Mucosa of stomach (tissue), 1 donor: ENCODE data around the gene CCDC142.
"Not testable (repeated sequence)": the region's sequence is repeated elsewhere in the genome, so short reads cannot be mapped to it uniquely, and the experiment has no call there.

ENCODE experiments used
- H3K27me3 ChIP-seq: one replicate; pipeline ENCODE4 v1.7.0; 2013; ENCODE audit warnings: mild to moderate bottlenecking, low read length; ENCODE audit not compliant: control insufficient read depth, insufficient read depth
- H3K36me3 ChIP-seq: one replicate; pipeline ENCODE4 v1.7.0; 2013; ENCODE audit warnings: low read length; ENCODE audit not compliant: control insufficient read depth, insufficient read depth
- H3K4me1 ChIP-seq: one replicate; pipeline ENCODE4 v1.7.0; 2013; ENCODE audit warnings: mild to moderate bottlenecking, low read length; ENCODE audit not compliant: control insufficient read depth, insufficient read depth
- H3K4me3 ChIP-seq: one replicate; pipeline ENCODE4 v1.7.0; 2013; ENCODE audit warnings: low read length
- H3K9ac ChIP-seq: one replicate; pipeline ENCODE4 v1.7.0; 2013; ENCODE audit warnings: mild to moderate bottlenecking, low read length, moderate library complexity
- H3K9me3 ChIP-seq: one replicate; pipeline ENCODE4 v1.7.0; 2013; ENCODE audit warnings: mild to moderate bottlenecking, low read length, moderate library complexity; ENCODE audit not compliant: control insufficient read depth
- donor health status: Pancreatic carcinoma.

The CCDC142 gene

GRCh38 chr2:74486141-74486540 lies 3.3 kb upstream of the CCDC142 start:
- Histone ChIP-seq H3K9me3 (no peaks in the 10 kb centered on the region), H3K4me1 (peaks cover 14% of the 10 kb centered on the region), H3K27me3 (no peaks in the 10 kb centered on the region), H3K4me3 (no peak overlapping the region), H3K9ac (no peak overlapping the region), H3K36me3 (peaks cover 4% of the 10 kb centered on the region)

GRCh38 chr2:74483675-74484164 lies 922 bp upstream of the CCDC142 start:
- H3K36me3 ChIP-seq, H3K27me3 ChIP-seq, H3K9me3 ChIP-seq: not testable (repeated sequence)
- peak overlapping the region; percentile 82 for H3K9ac ChIP-seq
- H3K4me3 ChIP-seq = peak overlapping the region; percentile 96
- H3K4me1 ChIP-seq = peaks cover 20% of the 10 kb centered on the region

DNA sequence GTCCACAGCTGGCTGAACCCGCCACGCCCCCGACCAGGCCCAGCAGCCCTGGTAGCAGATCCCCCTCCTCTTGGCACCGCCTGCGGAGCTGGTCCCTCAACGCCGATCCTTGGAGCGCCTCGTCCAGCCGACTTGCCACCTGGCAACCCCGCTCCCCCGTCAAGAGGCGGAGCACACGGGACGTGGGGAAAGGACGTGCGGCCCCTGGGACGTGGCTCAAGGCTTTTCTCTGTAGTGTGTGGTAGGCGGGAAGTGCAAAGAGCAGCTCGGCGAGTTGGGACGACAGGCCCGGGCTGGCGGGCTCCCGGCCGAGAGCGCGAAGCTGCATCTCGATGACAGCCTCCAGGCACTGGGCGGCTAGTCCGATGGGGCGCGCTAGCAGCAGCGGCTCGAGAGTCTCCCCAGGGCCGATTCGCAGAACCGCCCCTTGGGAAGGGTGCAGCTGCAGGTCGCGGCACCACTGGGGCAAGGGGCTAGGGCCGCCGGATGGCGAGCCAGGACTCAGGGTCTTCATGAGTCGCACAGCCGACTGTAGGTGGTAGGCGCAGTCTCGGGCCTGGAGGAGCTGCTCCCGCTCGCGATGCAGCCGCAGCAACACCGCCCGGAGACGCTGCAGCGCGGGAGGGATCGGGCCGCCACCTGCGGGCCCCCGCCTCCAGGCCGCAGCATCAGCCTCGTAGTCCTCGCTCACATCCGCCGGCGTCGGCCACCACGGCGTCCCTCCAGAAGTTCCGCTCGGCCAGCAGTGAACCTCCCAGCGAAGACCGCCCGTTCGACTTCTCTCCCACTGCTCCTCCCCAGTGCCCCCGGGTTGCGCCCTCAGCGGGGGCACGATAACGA lies 617 bp downstream of the CCDC142 start:
- Histone ChIP-seq H3K36me3 (peaks cover 4% of the 10 kb centered on the region), H3K9ac (peak overlapping the region; percentile 82), H3K4me1 (peaks cover 20% of the 10 kb centered on the region), H3K4me3 (peak overlapping the region; percentile 96), H3K27me3 (no peaks in the 10 kb centered on the region), H3K9me3 (no peaks in the 10 kb centered on the region)

DNA sequence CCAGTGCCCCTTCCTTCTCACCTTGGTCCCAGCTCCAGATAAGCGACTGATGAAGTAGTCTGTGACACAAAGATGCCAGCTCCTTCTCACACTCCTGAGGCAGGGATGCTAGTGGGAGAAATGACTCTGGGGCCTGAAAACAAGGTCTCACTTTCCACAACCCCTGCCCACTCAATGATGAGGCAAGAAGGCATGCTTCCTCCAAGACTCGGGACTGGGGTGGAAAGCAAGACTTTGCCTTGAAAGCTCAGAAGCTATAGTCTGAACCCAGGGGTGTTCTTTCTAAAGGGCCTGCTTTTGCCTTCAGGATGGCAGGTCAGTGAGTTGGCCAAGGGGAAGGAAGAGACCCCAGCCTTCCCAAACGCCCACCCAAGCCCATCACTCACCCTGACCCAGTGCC lies 1.4 kb downstream of the CCDC142 start:
- Histone ChIP-seq H3K9ac (peak overlapping the region; percentile 82), H3K9me3 (no peaks in the 10 kb centered on the region), H3K36me3 (peaks cover 4% of the 10 kb centered on the region), H3K27me3 (no peaks in the 10 kb centered on the region), H3K4me3 (peak overlapping the region; percentile 96), H3K4me1 (peaks cover 20% of the 10 kb centered on the region)

DNA sequence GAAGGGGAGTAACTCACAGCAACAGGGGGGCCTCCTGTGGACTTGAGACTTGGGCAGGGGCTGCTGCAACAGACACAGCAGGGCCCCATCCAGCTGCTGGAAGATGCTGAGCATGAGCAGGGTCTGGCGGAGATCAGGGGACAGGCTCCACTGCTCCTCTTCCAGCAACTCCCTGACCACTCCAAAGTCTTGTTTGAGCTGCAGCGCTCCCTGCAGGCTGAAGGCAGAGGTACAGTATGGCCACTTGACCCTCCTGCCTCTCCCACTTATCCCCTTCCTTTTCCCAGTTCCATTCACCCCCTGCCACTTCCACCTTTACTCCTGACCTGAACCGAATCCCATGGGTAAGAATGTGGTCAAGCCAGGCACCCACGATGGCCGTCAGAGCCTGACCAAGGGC lies 7.9 kb downstream of the CCDC142 start:
- Histone ChIP-seq H3K9ac (no peak overlapping the region), H3K4me1 (peaks cover 14% of the 10 kb centered on the region), H3K9me3 (no peaks in the 10 kb centered on the region), H3K27me3 (no peaks in the 10 kb centered on the region), H3K4me3 (no peak overlapping the region), H3K36me3 (peaks cover 8% of the 10 kb centered on the region)

GRCh38 chr2:74474481-74474880 lies 8.3 kb downstream of the CCDC142 start:
- Histone ChIP-seq H3K27me3 (no peaks in the 10 kb centered on the region), H3K9me3 (no peaks in the 10 kb centered on the region), H3K4me3 (no peak overlapping the region), H3K4me1 (peaks cover 14% of the 10 kb centered on the region), H3K36me3 (peaks cover 8% of the 10 kb centered on the region), H3K9ac (no peak overlapping the region)

- Histone ChIP-seq H3K9ac (peak overlapping the region; percentile 76), H3K36me3 (peaks cover 8% of the 10 kb centered on the region), H3K9me3 (no peaks in the 10 kb centered on the region), H3K4me3 (peak overlapping the region; percentile 31), H3K27me3 (no peaks in the 10 kb centered on the region), H3K4me1 (peaks cover 14% of the 10 kb centered on the region)
Observed at GRCh38 chr2:74472945-74473258, 9.9 kb downstream of the CCDC142 start.

- H3K4me3 ChIP-seq = peak within 1 kb of the TSS; percentile 31
- H3K9me3 ChIP-seq = no peaks in the 10 kb centered on the region
- H3K27me3 ChIP-seq = no peaks in the 10 kb centered on the region
- H3K9ac ChIP-seq = peak within 1 kb of the TSS; percentile 76
- H3K36me3 ChIP-seq = peaks cover 4% of the 10 kb centered on the region
- peaks cover 14% of the 10 kb centered on the region for H3K4me1 ChIP-seq
Observed at GRCh38 chr2:74472086-74472944, 10.5 kb downstream of the CCDC142 start, which contains the start of gene MRPL53. Gene MRPL53, minus strand, starts transcription at chr2:74472680. Its CDS starts 20 bp downstream, at chr2:74472660.

DNA sequence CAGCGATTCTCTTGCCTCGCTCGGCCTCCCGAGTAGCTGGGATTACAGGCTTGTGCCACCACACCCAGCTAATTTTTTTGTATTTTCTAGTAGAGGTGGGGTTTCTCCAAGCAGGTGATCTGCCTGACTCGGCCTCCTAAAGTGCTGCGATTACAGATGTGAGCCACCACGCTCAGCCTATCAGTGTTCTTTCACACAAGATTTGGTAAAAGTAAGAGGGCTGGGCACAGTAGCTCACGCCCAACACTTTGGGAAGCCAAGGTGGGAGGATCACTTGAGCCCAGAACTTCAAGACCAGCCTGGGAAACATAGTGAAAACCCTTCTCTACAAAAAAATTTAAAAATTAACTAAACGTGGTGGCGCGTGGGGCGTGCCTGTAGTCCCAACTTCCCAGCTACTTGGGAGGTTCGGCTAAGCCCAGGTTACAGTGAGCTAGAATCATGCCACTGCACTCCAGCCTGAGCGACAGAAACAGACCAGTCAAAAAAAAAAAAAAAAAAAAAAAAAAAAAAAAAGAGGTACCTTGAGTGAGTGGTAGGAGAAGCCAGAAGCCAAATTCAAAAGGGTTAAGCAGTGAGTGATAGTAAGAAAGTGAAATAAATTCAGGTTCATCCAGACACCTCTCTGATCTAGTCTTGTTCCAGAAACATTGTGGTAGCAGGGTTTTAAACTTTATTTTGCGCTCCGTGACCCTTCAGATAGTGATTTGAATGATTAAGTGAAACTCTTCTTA lies 11.3 kb downstream of the CCDC142 start:
- H3K27me3 ChIP-seq = no peaks in the 10 kb centered on the region
- no peaks in the 10 kb centered on the region for H3K9me3 ChIP-seq
- peaks cover 14% of the 10 kb centered on the region for H3K4me1 ChIP-seq
- peak overlapping the region; percentile 76 for H3K9ac ChIP-seq
- peaks cover 4% of the 10 kb centered on the region for H3K36me3 ChIP-seq
- peak overlapping the region; percentile 31 for H3K4me3 ChIP-seq

DNA sequence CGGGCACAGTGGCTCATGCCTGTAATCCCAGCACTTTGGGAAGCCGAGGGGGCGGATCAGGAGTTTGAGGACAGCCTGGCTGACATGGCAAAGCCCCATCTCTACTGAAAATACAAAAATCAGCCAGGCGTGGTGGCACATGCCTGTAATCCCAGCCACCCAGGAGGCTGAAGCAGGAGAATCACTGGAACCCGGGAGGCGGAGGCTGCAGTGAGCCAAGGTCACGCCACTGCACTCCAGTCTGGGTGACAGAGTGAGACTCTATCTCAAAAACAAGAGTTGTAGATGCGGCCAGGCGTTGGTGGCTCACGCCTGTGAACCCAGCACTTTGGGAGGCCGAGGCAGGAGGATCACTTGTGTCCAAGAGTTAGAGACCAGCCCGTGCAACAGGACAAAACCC lies 12.1 kb downstream of the CCDC142 start:
- not testable (repeated sequence) for H3K4me3 ChIP-seq, H3K9me3 ChIP-seq, H3K36me3 ChIP-seq, H3K27me3 ChIP-seq, H3K9ac ChIP-seq
- peaks cover 14% of the 10 kb centered on the region for H3K4me1 ChIP-seq

DNA sequence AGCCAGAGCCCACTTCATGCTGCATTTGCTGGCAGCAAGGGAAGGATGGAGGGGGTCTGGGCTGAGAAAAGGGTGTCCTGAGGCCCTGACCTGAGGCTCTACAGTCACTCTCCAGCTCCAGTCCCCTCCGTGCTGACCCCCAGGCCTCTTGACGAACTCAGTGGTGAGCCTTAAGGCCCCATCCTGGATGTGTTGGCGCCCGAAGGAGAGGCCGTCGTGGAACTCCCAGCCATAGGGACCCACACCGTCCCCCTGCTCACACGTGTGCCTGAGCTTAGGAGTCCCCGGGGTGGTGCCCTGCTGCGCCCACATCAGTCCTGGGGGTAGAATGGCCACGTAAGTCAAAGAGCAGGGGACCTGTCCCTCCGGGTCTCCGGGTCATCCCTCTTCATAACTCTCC lies 18.4 kb downstream of the CCDC142 start:
- Histone ChIP-seq H3K27me3 (no peaks in the 10 kb centered on the region), H3K4me3 (peak overlapping the region; percentile 87), H3K36me3 (no peaks in the 10 kb centered on the region), H3K4me1 (peaks cover 16% of the 10 kb centered on the region), H3K9ac (peak overlapping the region; percentile 91), H3K9me3 (no peaks in the 10 kb centered on the region)

GRCh38 chr2:74462786-74463105 lies 20.1 kb downstream of the CCDC142 start:
- Histone ChIP-seq H3K4me3 (no peak overlapping the region), H3K4me1 (peaks cover 24% of the 10 kb centered on the region), H3K9ac (peak overlapping the region; percentile 18), H3K9me3 (no peaks in the 10 kb centered on the region), H3K36me3 (no peaks in the 10 kb centered on the region), H3K27me3 (no peaks in the 10 kb centered on the region)
